CD4-positive, alpha-beta memory T cell (primary cell): Measurements from ENCODE around the gene USP48. TPM values are rescaled to one million over a fixed set of nuclear protein-coding genes. Genes with fewer than 3 reads are reported as not detected.
A peak's percentile ranks its signal among the peaks of the same experiment; 100 is the strongest.

ENCODE experiments used
- CTCF ChIA-PET: fragments of 350-600 bp; sonication (Branson Sonifier 250); formaldehyde crosslinking; loops from one replicate; lab custom pipeline; 2021; ENCODE audit warnings: inconsistent platforms; ENCODE audit not compliant: partially characterized antibody; lab: Charles Lee
- POLR2A ChIA-PET: fragments of 350-600 bp; sonication (Branson Sonifier 250); formaldehyde crosslinking; loops from one replicate; lab custom pipeline; 2021; ENCODE audit not compliant: partially characterized antibody; lab: Charles Lee
- DNase-seq, 5 donors: peaks; one replicate each; pipeline versions ENCODE4 v3.0.0 to v3.0.0-alpha.2; 2020 to 2022; ENCODE audit warnings: mixed read lengths in 1 of 5
- H3K27ac ChIP-seq: one replicate; pipeline ENCODE4 v1.7.0; 2013; ENCODE audit warnings: low read depth, low read length
- H3K27me3 ChIP-seq: 2 replicates; pipeline ENCODE4 v1.7.0; 2013; ENCODE audit warnings: mild to moderate bottlenecking, low read length, moderate library complexity; ENCODE audit not compliant: insufficient read depth
- H3K36me3 ChIP-seq: 2 replicates; pipeline ENCODE4 v1.7.0; 2013; ENCODE audit warnings: mild to moderate bottlenecking, low read length, moderate library complexity; ENCODE audit not compliant: insufficient read depth
- H3K4me1 ChIP-seq: 2 replicates; pipeline ENCODE4 v1.7.0; 2013; ENCODE audit warnings: mild to moderate bottlenecking, low read length, moderate library complexity; ENCODE audit not compliant: insufficient read depth
- H3K4me3 ChIP-seq, 2 donors: one replicate each; pipeline ENCODE4 v1.7.0; 2013; ENCODE audit warnings: low read length in 2 of 2, mild to moderate bottlenecking in 1 of 2
- H3K9me3 ChIP-seq, 2 donors: one replicate each; pipeline ENCODE4 v1.7.0; 2013; ENCODE audit warnings: low read length in 2 of 2, control low read depth in 1 of 2; ENCODE audit not compliant: control insufficient read depth in 1 of 2
- H3K27ac Mint-ChIP-seq, 7 donors: one replicate each; pipeline ENCODE4 v1.8.0; 2020 to 2021; ENCODE audit warnings: mixed read lengths in 7 of 7, mild to moderate bottlenecking in 6 of 7, inconsistent platforms in 3 of 7, moderate library complexity in 3 of 7
- H3K27me3 Mint-ChIP-seq, 2 donors: one replicate each; pipeline ENCODE4 v1.8.0; 2020 to 2021; ENCODE audit warnings: mixed read lengths in 2 of 2
- H3K36me3 Mint-ChIP-seq, 2 donors: one replicate each; pipeline ENCODE4 v1.8.0; 2020 to 2021; ENCODE audit warnings: mixed read lengths in 2 of 2, inconsistent platforms in 1 of 2, mild to moderate bottlenecking in 1 of 2
- H3K4me1 Mint-ChIP-seq, 4 donors: one replicate each; pipeline ENCODE4 v1.8.0; 2020 to 2021; ENCODE audit warnings: mixed read lengths in 4 of 4, mild to moderate bottlenecking in 1 of 4
- H3K4me3 Mint-ChIP-seq, 8 donors: one replicate each; pipeline ENCODE4 v1.8.0; 2020 to 2021; ENCODE audit warnings: mixed read lengths in 8 of 8, mild to moderate bottlenecking in 7 of 8, moderate library complexity in 6 of 8, inconsistent platforms in 3 of 8
- H3K9me3 Mint-ChIP-seq, 8 donors: one replicate each; pipeline ENCODE4 v1.8.0; 2020 to 2021; ENCODE audit warnings: mixed read lengths in 8 of 8, mild to moderate bottlenecking in 5 of 8, inconsistent platforms in 3 of 8, moderate library complexity in 1 of 8
- intact Hi-C: fragments of 100-400 bp; cut with micrococcal nuclease; formaldehyde crosslinking; loops from one replicate; pipeline ENCODE4 v1.15.1; 2023
- polyA plus RNA-seq, 2 donors: library from polyadenylated mRNA; unstranded; fragments of 300-500 nt; fragmentation: Illumina TruSeq; gene quantifications; one replicate each; pipeline ENCODE4 v1.2.3, GENCODE V29; 2021
- total RNA-seq, 2 experiments: library from RNA; stranded (reverse); gene quantifications; one replicate each; pipeline ENCODE4 v1.2.3, GENCODE V29; 2021

The USP48 gene
- total and polyA plus RNA-seq, 4 experiments from 2014 or later = 36.1 to 117 (median 76.3) TPM

DNA sequence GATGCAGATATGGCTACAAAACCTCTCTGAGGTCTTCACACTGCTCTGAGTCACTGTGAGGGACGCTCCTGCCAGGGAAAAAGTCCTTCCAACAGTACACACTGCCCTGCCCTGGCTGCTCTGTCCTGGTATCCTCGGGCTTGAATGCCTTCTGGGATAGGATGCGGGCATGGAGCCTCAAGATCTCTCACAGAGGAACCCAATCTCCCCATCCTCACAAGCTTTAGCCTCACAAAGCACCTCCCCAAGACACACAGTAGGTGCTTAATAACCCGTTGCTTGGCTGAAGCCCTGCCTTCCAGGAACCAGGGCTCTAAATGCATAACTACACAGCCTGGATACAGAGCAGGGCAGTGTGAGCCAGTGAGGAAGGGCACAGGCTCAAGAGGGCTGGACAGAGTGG, 123.0 kb downstream of the USP48 start:
- peaks cover 11 to 18% of the 10 kb centered on the region in 2 donors for H3K27me3 Mint-ChIP-seq
- H3K4me1 Mint-ChIP-seq = peaks cover 0 to 7% (median 5%) of the 10 kb centered on the region in 4 donors
- peak overlapping the region in 1 of 8 donors; percentile 65 for H3K4me3 Mint-ChIP-seq
- intact Hi-C loops = loop anchor here (1.0 to 5.0 kb wide), 6 partner anchors 122 to 443 kb away; partner anchors contain the start of gene USP48
- no peaks in the 10 kb centered on the region for H3K9me3 ChIP-seq
- H3K4me1 ChIP-seq = peaks cover 8% of the 10 kb centered on the region
- H3K36me3 ChIP-seq = no peaks in the 10 kb centered on the region
- H3K27me3 ChIP-seq = no peaks in the 10 kb centered on the region
- DNase-seq = no peak
- no peaks in the 10 kb centered on the region for H3K36me3 Mint-ChIP-seq
- H3K27ac Mint-ChIP-seq = peak overlapping the region in 1 of 7 donors; percentile 57
- CTCF ChIA-PET = interaction anchor here (1.1 to 2.6 kb wide), 3 partner anchors 10 to 427 kb away, joined by 5 to 9 read pairs (median 7); partner anchors contain the start of gene RAP1GAP
- no peaks in the 10 kb centered on the region for H3K9me3 Mint-ChIP-seq
- POLR2A ChIA-PET = interaction anchor here (1.6 kb wide), 1 partner anchor 9 kb away, joined by 4 read pairs; the partner anchor contains the start of gene RAP1GAP
- H3K27ac ChIP-seq = no peak overlapping the region
- H3K4me3 ChIP-seq = no peak overlapping the region

DNA sequence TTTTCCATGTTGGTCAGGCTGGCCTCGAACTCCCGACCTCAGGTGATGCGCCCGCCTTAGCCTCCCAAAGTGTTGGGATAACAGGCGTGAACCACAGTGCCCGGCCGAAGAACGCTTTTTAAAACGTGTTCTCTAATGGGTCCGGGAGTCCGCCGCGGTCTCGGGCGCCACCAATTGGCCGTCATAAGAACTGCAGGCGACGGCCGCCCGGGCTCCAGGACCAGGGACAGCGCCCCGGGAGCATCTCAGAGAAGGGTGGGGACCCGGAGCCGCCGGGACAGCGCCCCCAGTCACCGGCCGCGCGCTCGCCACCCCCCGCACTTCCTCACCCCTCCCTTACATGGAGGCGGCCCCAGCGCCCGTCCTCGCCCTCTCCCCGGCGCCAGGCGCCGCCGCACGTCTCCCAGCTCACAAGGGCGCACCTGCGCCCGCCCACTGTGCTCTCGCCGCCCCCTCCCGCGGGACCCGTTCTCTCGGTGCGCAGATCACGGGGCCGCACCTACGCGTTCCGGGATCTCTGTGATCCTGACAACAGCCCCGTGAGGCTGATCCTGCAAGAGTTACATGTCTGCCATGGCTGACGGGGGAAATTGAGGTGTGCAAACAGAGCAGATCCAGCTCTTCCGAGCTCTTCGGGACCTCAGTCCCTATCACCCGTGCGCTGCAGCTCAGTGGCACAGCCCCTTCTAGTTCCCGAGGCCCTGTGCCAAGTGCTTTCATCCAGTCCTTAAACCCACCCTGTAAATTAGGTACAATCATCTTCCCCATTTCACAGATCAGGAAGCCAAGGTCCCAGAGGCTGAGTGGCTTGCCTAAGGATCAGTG, 123.6 kb downstream of the USP48 start:
- intact Hi-C loops = loop anchor here (1.0 to 5.0 kb wide), 6 partner anchors 123 to 443 kb away; partner anchors contain the start of gene USP48
- no peaks in the 10 kb centered on the region for H3K9me3 ChIP-seq
- Mint-ChIP-seq H3K4me3 (peak overlapping the region in 4 of 8 donors; percentile 31 to 65 (median 40)), H3K9me3 (no peaks in the 10 kb centered on the region), H3K4me1 (peaks cover 0 to 7% (median 5%) of the 10 kb centered on the region in 4 donors), H3K27me3 (peaks cover 9 to 15% of the 10 kb centered on the region in 2 donors), H3K36me3 (no peaks in the 10 kb centered on the region), H3K27ac (peak overlapping the region in 2 of 7 donors; percentile 7 to 57)
- DNase-seq = peak; percentile 81 to 86 (median 83)
- H3K4me3 ChIP-seq = no peak overlapping the region
- POLR2A ChIA-PET = interaction anchor here (1.6 kb wide), 1 partner anchor 10 kb away, joined by 4 read pairs; the partner anchor contains the start of gene RAP1GAP
- peaks cover 8% of the 10 kb centered on the region for H3K4me1 ChIP-seq
- no peak overlapping the region for H3K27ac ChIP-seq
- H3K36me3 ChIP-seq = no peaks in the 10 kb centered on the region
- CTCF ChIA-PET = interaction anchor here (1.1 to 2.6 kb wide), 3 partner anchors 10 to 427 kb away, joined by 5 to 9 read pairs (median 7); partner anchors contain the start of gene RAP1GAP
- H3K27me3 ChIP-seq = no peaks in the 10 kb centered on the region

DNA sequence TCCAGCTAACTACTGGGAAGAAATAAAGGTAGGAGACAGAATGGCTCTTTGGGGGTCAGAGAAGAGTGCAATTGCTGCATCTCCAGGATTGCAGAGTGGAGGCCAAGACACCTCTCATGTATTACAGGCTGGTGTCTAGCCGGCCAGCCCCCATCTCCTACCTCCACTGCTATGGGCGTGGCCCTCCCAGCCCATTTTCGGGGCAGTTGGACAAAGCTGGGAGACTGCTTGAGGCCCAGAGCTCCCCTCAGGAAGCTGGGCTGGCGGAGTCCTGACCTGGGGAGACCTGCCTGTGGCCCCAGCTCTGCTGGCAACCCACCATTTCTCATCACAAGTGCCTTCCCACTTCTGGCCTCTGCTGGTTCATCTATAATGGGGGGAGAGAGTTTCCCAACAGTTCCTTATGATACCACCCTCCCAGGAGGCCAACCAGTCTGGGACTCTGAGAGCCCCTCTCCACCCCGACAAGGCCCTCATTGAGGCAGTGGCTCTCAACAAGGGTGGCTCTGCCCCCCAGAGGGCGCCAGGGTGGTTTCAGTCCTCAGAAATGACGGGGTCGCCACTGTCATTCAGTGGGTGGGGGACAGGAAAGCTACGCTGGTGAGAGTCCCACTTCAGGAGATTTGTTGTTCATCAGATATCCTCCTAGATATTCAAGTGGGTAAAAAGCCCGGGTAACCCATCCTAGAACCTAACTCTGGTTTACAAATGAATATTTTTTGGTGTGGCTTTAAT, 125.3 kb downstream of the USP48 start:
- Mint-ChIP-seq H3K27ac (no peak overlapping the region), H3K36me3 (no peaks in the 10 kb centered on the region), H3K4me1 (peaks cover 4 to 13% (median 7%) of the 10 kb centered on the region in 4 donors), H3K27me3 (peaks cover 5 to 11% of the 10 kb centered on the region in 2 donors), H3K4me3 (no peak overlapping the region), H3K9me3 (no peaks in the 10 kb centered on the region)
- ChIA-PET POLR2A (no interaction called here), CTCF (interaction anchor here (1.3 to 2.3 kb wide), 2 partner anchors 15 to 425 kb away, joined by 3 to 7 read pairs; no protein-coding TSS in a partner anchor)
- no peak overlapping the region for H3K4me3 ChIP-seq
- no peaks in the 10 kb centered on the region for H3K27me3 ChIP-seq
- no peak for DNase-seq
- peaks cover 8% of the 10 kb centered on the region for H3K4me1 ChIP-seq
- H3K9me3 ChIP-seq = no peaks in the 10 kb centered on the region
- H3K36me3 ChIP-seq = no peaks in the 10 kb centered on the region
- intact Hi-C loops = loop anchor here (2.0 to 5.0 kb wide), 5 partner anchors 125 to 441 kb away; partner anchors contain the start of gene USP48
- no peak overlapping the region for H3K27ac ChIP-seq

DNA sequence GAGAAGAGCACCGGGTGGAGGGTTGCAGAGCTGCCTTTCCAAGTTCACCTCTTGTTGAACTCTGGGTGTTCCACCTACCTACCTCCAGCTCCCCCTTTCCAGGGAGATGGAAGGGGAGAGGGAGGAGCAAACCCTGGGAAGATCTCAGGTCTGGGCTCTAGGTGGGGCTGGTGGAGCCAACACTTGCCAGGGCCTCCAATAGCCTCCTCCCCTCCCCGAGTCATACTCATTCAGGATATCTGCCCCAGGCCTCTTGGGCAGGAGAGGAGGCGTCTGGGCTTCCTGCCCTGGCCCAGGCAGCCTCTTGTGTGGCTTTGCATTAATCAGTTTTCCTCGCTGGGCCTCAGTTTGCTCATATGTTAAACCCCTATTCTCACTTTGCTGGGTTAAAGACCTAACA, 127.2 kb downstream of the USP48 start:
- Mint-ChIP-seq H3K27me3 (peaks cover 2 to 3% of the 10 kb centered on the region in 2 donors), H3K4me3 (no peak overlapping the region), H3K27ac (peak overlapping the region in 1 of 7 donors; percentile 11), H3K9me3 (no peaks in the 10 kb centered on the region), H3K4me1 (peaks cover 10 to 28% (median 17%) of the 10 kb centered on the region in 4 donors), H3K36me3 (no peaks in the 10 kb centered on the region)
- no peak for DNase-seq
- H3K4me3 ChIP-seq = no peak overlapping the region
- POLR2A ChIA-PET = no interaction called here
- CTCF ChIA-PET = interaction anchor here (1.0 to 1.2 kb wide), 2 partner anchors 26 to 139 kb away, joined by 3 to 4 read pairs; no protein-coding TSS in a partner anchor
- H3K27ac ChIP-seq = no peak overlapping the region
- intact Hi-C loops = loop anchor here (5.0 kb wide), 1 partner anchor 127 kb away; the partner anchor contains the start of gene USP48
- peaks cover 15% of the 10 kb centered on the region for H3K4me1 ChIP-seq
- H3K36me3 ChIP-seq = no peaks in the 10 kb centered on the region
- H3K9me3 ChIP-seq = no peaks in the 10 kb centered on the region
- no peaks in the 10 kb centered on the region for H3K27me3 ChIP-seq

DNA sequence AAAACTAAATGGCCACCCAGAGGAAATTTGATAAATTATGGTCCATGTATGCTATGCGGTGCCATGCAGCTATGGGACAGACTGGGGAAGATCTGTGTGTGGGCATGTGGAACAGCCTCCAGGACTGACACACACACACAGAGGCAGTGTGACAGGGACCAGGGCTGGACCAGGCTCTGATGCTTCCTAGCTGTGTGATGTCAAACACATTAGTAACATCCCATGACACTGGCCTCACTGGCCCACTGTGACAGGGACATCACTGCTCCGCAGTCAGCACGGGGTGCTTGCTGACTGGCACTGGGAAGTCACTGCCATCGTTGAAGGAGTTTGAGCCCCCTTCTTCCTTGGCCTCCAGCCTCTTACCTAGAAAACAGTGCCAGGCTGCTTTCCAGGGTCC, 127.7 kb downstream of the USP48 start:
- Mint-ChIP-seq H3K27ac (peak overlapping the region in 1 of 7 donors; percentile 11), H3K36me3 (no peaks in the 10 kb centered on the region), H3K4me1 (peaks cover 10 to 28% (median 18%) of the 10 kb centered on the region in 4 donors), H3K27me3 (peaks cover 0 to 1% of the 10 kb centered on the region in 2 donors), H3K9me3 (no peaks in the 10 kb centered on the region), H3K4me3 (no peak overlapping the region)
- Histone ChIP-seq H3K9me3 (no peaks in the 10 kb centered on the region), H3K27me3 (no peaks in the 10 kb centered on the region), H3K36me3 (no peaks in the 10 kb centered on the region), H3K4me3 (no peak overlapping the region), H3K4me1 (peaks cover 16% of the 10 kb centered on the region), H3K27ac (no peak overlapping the region)
- ChIA-PET CTCF (interaction anchor here (1.0 to 1.2 kb wide), 2 partner anchors 26 to 139 kb away, joined by 3 to 4 read pairs; no protein-coding TSS in a partner anchor), POLR2A (no interaction called here)
- intact Hi-C loops = loop anchor here (5.0 kb wide), 1 partner anchor 127 kb away; the partner anchor contains the start of gene USP48
- DNase-seq = no peak

DNA sequence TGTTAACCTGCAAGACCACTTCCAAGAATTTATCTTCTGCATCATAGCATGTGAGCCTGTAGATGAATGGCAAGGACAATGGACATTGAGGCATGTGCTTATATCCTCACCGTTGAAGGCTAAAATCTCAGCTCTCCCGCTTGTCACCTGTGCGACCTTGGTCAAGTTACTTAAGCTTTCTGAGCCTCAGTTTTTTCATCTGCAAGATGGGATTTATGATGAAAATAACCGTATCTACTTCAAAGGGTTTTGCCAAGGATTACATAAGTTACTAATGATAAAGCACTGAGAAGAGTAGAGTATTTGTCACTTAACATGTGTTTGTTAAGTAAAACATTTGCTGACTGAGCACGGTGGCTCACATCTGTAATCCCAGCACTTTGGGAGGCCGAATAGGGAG, 128.7 kb downstream of the USP48 start:
- POLR2A ChIA-PET = no interaction called here
- peak overlapping the region in 2 of 8 donors; percentile 24 to 30 for H3K4me3 Mint-ChIP-seq
- intact Hi-C loops = no loop called here

More for the DNA sequence above, 128.7 kb downstream of the USP48 start:
- Histone ChIP-seq H3K27ac (no peak overlapping the region), H3K4me3 (no peak overlapping the region), H3K9me3 (no peaks in the 10 kb centered on the region), H3K4me1 (peaks cover 8% of the 10 kb centered on the region), H3K27me3 (no peaks in the 10 kb centered on the region), H3K36me3 (no peaks in the 10 kb centered on the region)
- DNase-seq = no peak
- Mint-ChIP-seq H3K27me3 (no peaks in the 10 kb centered on the region), H3K27ac (peak overlapping the region in 1 of 7 donors; percentile 60), H3K36me3 (no peaks in the 10 kb centered on the region), H3K9me3 (no peaks in the 10 kb centered on the region), H3K4me1 (peaks cover 8 to 22% (median 14%) of the 10 kb centered on the region in 4 donors)
- CTCF ChIA-PET = no interaction called here
